Fibroblast of lung (primary cell): ENCODE measurements around the gene TMEM123. TPM values are rescaled to one million over a fixed set of nuclear protein-coding genes. Genes with fewer than 3 reads are reported as not detected.

Experiments used
- DNase-seq, 2 donors: peaks; one replicate each; pipeline versions ENCODE4 v3.0.0 to v3.0.0-alpha.2; 2010; ENCODE audit warnings: low read depth in 2 of 2
- H2AFZ ChIP-seq: 2 replicates; pipeline ENCODE4 v1.5.1; 2012; ENCODE audit warnings: low read length, control low read depth, inconsistent platforms
- H3K27ac ChIP-seq: 2 replicates; pipeline ENCODE4 v1.5.1; 2011; ENCODE audit warnings: low read length, control low read depth; ENCODE audit not compliant: insufficient read depth
- H3K27me3 ChIP-seq: 2 replicates; pipeline ENCODE4 v1.5.1; 2011; ENCODE audit warnings: mild to moderate bottlenecking, low read length; ENCODE audit not compliant: control insufficient read depth, insufficient read depth
- H3K36me3 ChIP-seq: 2 replicates; pipeline ENCODE4 v1.5.1; 2011; ENCODE audit warnings: low read length; ENCODE audit not compliant: control insufficient read depth, insufficient read depth
- H3K4me1 ChIP-seq: 2 replicates; pipeline ENCODE4 v1.5.1; 2011; ENCODE audit warnings: low read length; ENCODE audit not compliant: control insufficient read depth, insufficient read depth; ENCODE audit errors: extremely low read depth
- H3K4me2 ChIP-seq: 2 replicates; pipeline ENCODE4 v1.5.1; 2011; ENCODE audit warnings: low read length, control low read depth; ENCODE audit not compliant: insufficient read depth; ENCODE audit errors: extremely low read depth
- H3K4me3 ChIP-seq, 4 experiments: fragments of 200-600 bp in 1 of 4; sonication (generic) in 1 of 4; replicated peaks in 1 of 4; 2 replicates each; pipeline ENCODE4 v1.5.1; 2011 to 2016; ENCODE audit warnings: low read length in 4 of 4, low read depth in 3 of 4, mild to moderate bottlenecking in 3 of 4, control low read depth in 2 of 4, inconsistent platforms in 1 of 4, mixed read lengths in 1 of 4; ENCODE audit not compliant: insufficient read depth in 1 of 4; ENCODE audit errors: control extremely low read depth in 1 of 4
- H3K79me2 ChIP-seq: 2 replicates; pipeline ENCODE4 v1.5.1; 2012; ENCODE audit warnings: mild to moderate bottlenecking, low read length, inconsistent platforms; ENCODE audit not compliant: control insufficient read depth, insufficient read depth
- H3K9ac ChIP-seq: 2 replicates; pipeline ENCODE4 v1.5.1; 2011; ENCODE audit warnings: mild to moderate bottlenecking, low read length, control low read depth; ENCODE audit not compliant: insufficient read depth
- H3K9me3 ChIP-seq: 2 replicates; pipeline ENCODE4 v1.5.1; 2012; ENCODE audit warnings: low read depth, low read length; ENCODE audit not compliant: control insufficient read depth, insufficient read depth
- H4K20me1 ChIP-seq: 2 replicates; pipeline ENCODE4 v1.5.1; 2011; ENCODE audit warnings: low read length; ENCODE audit not compliant: control insufficient read depth, insufficient read depth; ENCODE audit errors: extremely low read depth
- CTCF ChIP-seq, 2 donors: IDR thresholded peaks in 1 of 2; conservative IDR thresholded peaks in 1 of 2; 1 replicate in 1 of 2; 2 replicates in 1 of 2; pipeline ENCODE4 v1.5.1; 2011 to 2012; ENCODE audit warnings: low read length in 2 of 2, control low read depth in 1 of 2, inconsistent platforms in 1 of 2, low read depth in 1 of 2, mild to moderate bottlenecking in 1 of 2
- EZH2 ChIP-seq: IDR thresholded peaks from 2 replicates; pipeline ENCODE4 v1.5.1; 2012; ENCODE audit warnings: low read length, control low read depth, mild to moderate bottlenecking; ENCODE audit errors: missing control alignments
- polyA plus RNA-seq, 2 donors: library from polyadenylated mRNA; depleted of rRNA in 1 of 2; stranded (reverse) in 1 of 2; unstranded in 1 of 2; fragments of >200 nt; gene quantifications; 2 replicates each; pipeline ENCODE4 v1.2.1, GENCODE V29; 2011 to 2012; ENCODE audit warnings: missing spikeins in 1 of 2
- total RNA-seq: library from RNA; depleted of rRNA; stranded (reverse); fragments of >200 nt; gene quantifications from 2 replicates; pipeline ENCODE4 v1.2.1, GENCODE V29; 2014

TMEM123 gene
- total and polyA plus RNA-seq, 2 donors (not counting 1 experiment from before 2014, with no cell fraction given), result 127 to 355 TPM

- Histone ChIP-seq H3K27me3 (no peaks in the 10 kb centered on the region), H3K36me3 (peaks cover 2% of the 10 kb centered on the region), H2AFZ (no peak overlapping the region), H3K79me2 (no peaks in the 10 kb centered on the region), H3K27ac (no peak overlapping the region), H3K4me3 (no peak overlapping the region), H4K20me1 (no peaks in the 10 kb centered on the region), H3K9me3 (no peaks in the 10 kb centered on the region), H3K4me2 (no peak overlapping the region), H3K9ac (no peak overlapping the region), H3K4me1 (no peaks in the 10 kb centered on the region)
- no peak for DNase-seq
- TF ChIP-seq EZH2 (no peak), CTCF (conservative IDR thresholded peaks at IDR 0.05 in 1 of 2, IDR thresholded peaks at IDR 0.05 in 1 of 2; ENCODE audit: low read depth in 1 of 2, low read length in 2 of 2) (no peak)
Measured at GRCh38 chr11:102385085-102386007, 67.2 kb downstream of the TMEM123 start.

- TF ChIP-seq CTCF (conservative IDR thresholded peaks at IDR 0.05 in 1 of 2, IDR thresholded peaks at IDR 0.05 in 1 of 2; ENCODE audit: low read depth in 1 of 2, low read length in 2 of 2) (no peak), EZH2 (no peak)
- H3K79me2 ChIP-seq, result no peaks in the 10 kb centered on the region
- no peaks in the 10 kb centered on the region for H4K20me1 ChIP-seq
- no peaks in the 10 kb centered on the region for H3K9me3 ChIP-seq
- no peak overlapping the region for H3K27ac ChIP-seq
- H3K9ac ChIP-seq, result no peak overlapping the region
- H3K36me3 ChIP-seq, result peaks cover 2% of the 10 kb centered on the region
- no peak overlapping the region for H2AFZ ChIP-seq
- no peak overlapping the region for H3K4me3 ChIP-seq
- H3K4me1 ChIP-seq, result no peaks in the 10 kb centered on the region
- no peak for DNase-seq
- no peak overlapping the region for H3K4me2 ChIP-seq
- no peaks in the 10 kb centered on the region for H3K27me3 ChIP-seq
Measured at GRCh38 chr11:102384419-102385079, 68.0 kb downstream of the TMEM123 start.

- no peak overlapping the region for H3K9ac ChIP-seq
- no peak overlapping the region for H3K4me2 ChIP-seq
- no peak overlapping the region for H3K27ac ChIP-seq
- DNase-seq, result no peak
- peaks cover 2% of the 10 kb centered on the region for H3K36me3 ChIP-seq
- H3K9me3 ChIP-seq, result no peaks in the 10 kb centered on the region
- H3K4me3 ChIP-seq, result no peak overlapping the region
- no peaks in the 10 kb centered on the region for H3K79me2 ChIP-seq
- no peaks in the 10 kb centered on the region for H4K20me1 ChIP-seq
- no peak overlapping the region for H2AFZ ChIP-seq
- no peaks in the 10 kb centered on the region for H3K27me3 ChIP-seq
- TF ChIP-seq CTCF (conservative IDR thresholded peaks at IDR 0.05 in 1 of 2, IDR thresholded peaks at IDR 0.05 in 1 of 2; ENCODE audit: low read depth in 1 of 2, low read length in 2 of 2) (no peak), EZH2 (no peak)
- H3K4me1 ChIP-seq, result no peaks in the 10 kb centered on the region
Measured at GRCh38 chr11:102383839-102384238, 68.7 kb downstream of the TMEM123 start.
